LNCaP clone FGC (cell line): ENCODE results near the gene ATP10D.

ENCODE experiments used
- DNase-seq: peaks from one replicate; pipeline ENCODE4 v3.0.0-alpha.2; 2011; ENCODE audit warnings: low read depth
- H3K4me3 ChIP-seq: 2 replicates; pipeline ENCODE4 v1.5.1; 2011; ENCODE audit warnings: mild to moderate bottlenecking, low read depth, low read length, control low read depth
- CTCF ChIP-seq: IDR thresholded peaks from 2 replicates; pipeline ENCODE4 v1.5.1; 2012; ENCODE audit warnings: mild to moderate bottlenecking; ENCODE audit not compliant: control insufficient read depth, insufficient read depth; ENCODE audit errors: extremely low read depth

The ATP10D gene

GRCh38 chr4:47560682-47561081 lies 75.6 kb downstream of the ATP10D start:
- no peak for DNase-seq
- TF ChIP-seq CTCF = no peak
- H3K4me3 ChIP-seq = no peak overlapping the region

- no peak overlapping the region for H3K4me3 ChIP-seq
- no peak for TF ChIP-seq CTCF
- DNase-seq = no peak
These were observed 76.3 kb downstream of the ATP10D start for GRCh38 chr4:47561331-47561730.

GRCh38 chr4:47562297-47562696 lies 77.2 kb downstream of the ATP10D start:
- no peak overlapping the region for H3K4me3 ChIP-seq
- no peak for TF ChIP-seq CTCF
- no peak for DNase-seq

- no peak for DNase-seq
- no peak overlapping the region for H3K4me3 ChIP-seq
- no peak for TF ChIP-seq CTCF
These were observed 81.5 kb downstream of the ATP10D start for GRCh38 chr4:47566566-47566965.

- no peak overlapping the region for H3K4me3 ChIP-seq
- DNase-seq = no peak
- no peak for TF ChIP-seq CTCF
These were observed 81.9 kb downstream of the ATP10D start for GRCh38 chr4:47566969-47567368.

- H3K4me3 ChIP-seq = no peak overlapping the region
- no peak for TF ChIP-seq CTCF
- no peak for DNase-seq
These were observed 82.4 kb downstream of the ATP10D start for GRCh38 chr4:47567511-47567910.

GRCh38 chr4:47570816-47571215 lies 85.7 kb downstream of the ATP10D start:
- H3K4me3 ChIP-seq = no peak overlapping the region
- no peak for DNase-seq
- TF ChIP-seq CTCF = no peak
